GM19238 (cell line): ENCODE measurements around the gene MTF1.

ENCODE experiments used
- DNase-seq: peaks from one replicate; pipeline ENCODE4 v3.0.0; 2011; ENCODE audit warnings: low spot score; ENCODE audit not compliant: insufficient read length

The MTF1 gene

DNA sequence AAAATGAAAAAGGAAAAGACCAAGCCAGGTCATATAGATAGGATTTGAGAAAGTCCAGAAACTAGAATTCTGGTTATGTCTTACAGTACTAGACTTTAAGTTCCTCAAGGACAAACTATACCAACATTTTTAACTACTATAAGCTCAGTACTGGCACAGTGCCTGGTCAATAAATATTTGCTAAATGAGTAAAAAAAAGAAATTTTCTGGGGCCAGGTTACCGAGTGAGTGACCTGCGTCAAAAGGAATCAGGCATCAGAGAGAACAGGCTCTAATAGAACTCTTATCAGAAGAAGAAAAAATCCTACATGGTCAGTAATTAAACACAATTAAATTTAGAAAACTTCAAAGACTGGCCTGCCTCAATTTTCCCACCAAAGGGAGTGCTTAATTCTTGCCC is 27.6 kb downstream of the MTF1 start:
- no peak for DNase-seq

DNA sequence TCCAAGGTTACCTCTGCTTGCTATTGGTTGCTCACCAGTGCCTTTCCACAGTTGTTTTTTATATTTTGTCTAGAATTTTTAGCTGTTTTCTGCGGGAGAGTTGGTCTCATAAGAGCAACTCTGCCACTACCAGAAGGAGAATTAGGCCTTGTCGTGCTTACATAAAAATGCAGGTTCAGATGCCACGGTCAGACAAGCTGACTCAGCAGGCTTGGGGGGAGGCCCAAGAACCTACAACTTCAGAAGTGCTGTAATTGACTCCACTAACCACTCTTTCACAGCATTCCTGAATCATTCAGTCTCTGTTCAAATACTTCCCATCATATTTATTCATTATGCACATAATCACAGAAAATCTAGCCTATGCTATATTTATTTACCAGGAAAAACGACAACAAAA is 28.3 kb downstream of the MTF1 start:
- no peak for DNase-seq

DNA sequence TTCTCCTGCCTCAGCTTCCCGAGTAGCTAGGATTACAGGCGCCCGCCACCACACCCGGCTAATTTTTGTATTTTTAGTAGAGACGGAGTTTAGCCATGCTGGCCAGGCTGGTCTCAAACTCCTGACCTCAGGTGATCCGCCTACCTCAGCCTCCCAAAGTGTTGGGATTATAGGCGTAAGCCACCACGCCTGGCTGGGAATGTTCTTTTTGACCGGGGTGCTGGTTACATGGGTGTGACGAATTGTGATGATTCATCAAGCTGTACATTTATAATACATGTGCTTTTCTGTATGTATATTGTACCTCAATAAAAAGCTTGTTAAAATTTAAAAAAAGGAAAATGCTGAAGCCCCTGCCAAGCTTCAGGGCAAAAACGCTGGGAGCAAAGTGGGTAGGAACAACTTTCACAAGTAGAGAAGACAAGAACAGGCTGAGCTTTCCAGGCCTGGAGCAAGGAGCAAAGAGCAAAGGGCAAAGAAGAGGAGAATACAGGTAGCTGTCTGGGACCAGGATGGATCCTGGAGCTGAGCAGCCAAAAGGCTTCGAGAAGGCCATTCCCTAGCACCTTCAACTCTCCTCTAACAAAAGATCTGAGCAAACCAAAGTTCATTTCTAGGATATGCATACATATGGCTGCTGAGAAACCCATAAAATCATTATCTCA is 30.9 kb downstream of the MTF1 start:
- no peak for DNase-seq

DNA sequence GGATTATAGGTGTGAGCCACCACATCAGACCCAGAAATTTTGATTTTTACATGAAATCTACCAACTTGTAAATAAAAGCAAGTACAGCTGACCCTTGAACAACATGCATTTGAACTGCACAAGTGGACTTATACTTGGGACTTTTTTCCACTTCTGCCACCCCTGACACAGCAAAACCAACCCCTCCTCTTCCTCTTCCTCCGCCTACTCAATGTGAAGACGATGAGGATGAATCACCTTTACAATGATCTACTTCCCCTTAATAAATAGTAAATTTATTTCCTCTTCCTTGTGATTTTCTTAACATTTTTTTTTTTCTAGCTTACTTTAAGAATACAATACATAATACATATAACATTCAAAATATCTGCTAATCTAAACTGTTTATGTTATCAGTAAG is 33.9 kb downstream of the MTF1 start:
- DNase-seq, result no peak

DNA sequence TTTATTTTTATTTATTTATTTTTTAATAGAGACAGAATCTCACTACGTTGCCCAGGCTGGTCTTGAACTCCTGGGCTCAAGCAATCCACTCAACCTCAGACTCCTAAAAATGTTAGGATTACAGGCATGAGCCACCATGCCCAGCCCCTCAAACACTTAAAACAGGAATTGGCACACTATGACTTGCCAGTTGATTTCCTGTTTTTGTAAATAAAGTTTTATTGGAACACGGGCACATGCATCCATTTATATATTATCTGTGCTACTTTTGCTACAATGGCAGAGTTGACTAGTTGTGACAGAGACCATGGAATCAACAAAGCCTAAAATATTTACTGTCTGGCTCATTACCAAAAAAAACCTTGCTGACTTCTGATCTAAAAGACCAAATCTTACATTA is 35.4 kb downstream of the MTF1 start:
- no peak for DNase-seq

DNA sequence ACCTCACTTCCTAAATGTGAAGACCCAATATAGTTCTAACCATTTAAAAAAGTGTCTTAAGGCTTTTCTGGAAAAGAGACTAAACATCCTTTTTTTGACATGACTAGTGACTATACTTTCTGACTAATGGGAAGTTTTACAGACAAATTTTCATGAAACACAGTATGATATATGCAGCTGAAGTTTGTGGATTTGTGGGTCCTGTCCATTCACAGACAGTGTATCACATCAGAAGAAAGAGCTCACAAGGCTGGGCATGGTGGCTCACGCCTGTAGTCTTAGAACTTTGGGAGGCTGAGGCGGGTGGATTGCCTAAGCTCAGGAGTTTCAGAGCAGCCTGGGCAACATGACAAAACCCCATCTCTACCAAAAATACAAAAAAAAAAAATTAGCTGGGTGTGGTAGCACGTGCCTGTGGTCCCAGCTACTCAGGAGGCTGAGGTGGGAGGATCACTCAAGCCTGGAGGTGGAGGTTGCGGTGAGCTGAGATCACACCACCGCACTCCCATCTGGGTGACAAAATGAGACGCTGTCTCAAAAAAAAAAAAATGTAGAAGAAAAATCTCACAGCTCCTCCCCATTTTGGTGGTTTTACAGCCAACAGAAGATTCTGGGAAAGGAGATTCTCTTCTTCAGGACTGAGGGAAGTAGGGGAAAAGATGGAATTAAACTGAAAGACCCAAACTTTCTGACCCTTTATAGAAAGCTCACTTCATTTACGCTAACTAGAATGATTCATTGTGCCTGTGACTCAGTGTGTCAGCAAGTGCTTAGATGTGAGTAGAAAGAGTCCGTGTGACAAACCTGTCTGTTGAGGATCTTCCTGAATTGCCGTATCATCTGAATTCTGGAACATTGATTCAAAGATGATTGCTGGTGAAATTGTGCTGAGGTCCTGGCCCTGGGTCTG is 36.2 kb downstream of the MTF1 start:
- no peak for DNase-seq

DNA sequence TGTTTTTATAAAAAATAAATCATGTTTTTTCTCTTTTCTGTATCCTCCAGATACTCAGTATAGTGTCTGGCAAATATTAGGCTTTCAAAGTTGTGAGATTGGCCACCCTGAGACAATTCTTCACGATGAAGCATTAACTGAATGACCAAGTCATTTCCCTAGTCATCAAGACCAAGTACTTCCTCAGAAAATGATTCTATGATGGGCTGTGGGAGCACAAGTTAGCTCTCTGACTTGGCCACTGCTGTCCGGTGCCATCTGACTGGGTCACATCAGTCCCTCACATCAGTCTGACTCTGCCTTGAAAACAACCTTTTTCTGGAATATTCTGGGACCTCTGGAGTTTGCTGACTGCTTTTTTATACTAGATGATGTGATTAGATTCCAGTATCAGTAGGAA is 37.9 kb downstream of the MTF1 start:
- DNase-seq, result no peak

DNA sequence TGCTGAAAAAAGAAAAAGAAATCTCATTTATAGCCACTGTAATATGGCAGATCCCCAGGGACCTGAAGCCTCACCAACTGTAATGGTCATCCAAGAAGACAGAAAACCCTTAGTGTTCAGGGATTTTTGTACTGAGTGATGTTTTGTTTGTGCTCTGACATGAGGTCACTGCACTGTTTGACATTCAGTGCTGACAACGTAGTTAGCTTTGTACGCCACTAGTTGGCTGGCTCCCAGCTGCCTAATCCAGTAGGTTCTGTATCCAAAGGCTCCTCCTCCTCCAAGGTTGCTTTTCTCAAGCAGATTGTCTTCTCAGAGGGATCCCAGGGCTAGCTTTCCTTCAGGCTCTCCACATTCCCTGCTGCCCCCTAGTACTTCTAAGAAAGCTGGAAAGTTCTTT is 41.9 kb downstream of the MTF1 start:
- DNase-seq, result no peak

DNA sequence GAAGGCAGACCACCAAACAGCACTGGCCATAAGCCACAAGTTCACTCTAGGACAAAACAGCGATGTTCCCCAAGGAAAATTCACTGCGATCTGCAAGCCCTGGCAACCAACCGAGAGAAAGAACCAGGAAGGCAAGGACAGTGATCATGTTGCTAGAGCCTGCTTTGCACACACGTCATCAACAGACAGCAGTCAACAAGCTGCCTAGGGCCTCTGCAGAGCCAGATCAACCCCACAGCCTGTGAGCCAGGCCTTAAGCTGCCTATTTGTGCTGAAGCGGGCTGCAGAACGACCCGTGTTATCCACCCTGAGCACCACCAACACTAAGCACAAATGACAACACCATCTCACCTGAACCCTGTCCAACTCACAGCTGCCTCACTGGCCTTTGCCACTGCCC is 45.1 kb downstream of the MTF1 start:
- DNase-seq, result no peak

DNA sequence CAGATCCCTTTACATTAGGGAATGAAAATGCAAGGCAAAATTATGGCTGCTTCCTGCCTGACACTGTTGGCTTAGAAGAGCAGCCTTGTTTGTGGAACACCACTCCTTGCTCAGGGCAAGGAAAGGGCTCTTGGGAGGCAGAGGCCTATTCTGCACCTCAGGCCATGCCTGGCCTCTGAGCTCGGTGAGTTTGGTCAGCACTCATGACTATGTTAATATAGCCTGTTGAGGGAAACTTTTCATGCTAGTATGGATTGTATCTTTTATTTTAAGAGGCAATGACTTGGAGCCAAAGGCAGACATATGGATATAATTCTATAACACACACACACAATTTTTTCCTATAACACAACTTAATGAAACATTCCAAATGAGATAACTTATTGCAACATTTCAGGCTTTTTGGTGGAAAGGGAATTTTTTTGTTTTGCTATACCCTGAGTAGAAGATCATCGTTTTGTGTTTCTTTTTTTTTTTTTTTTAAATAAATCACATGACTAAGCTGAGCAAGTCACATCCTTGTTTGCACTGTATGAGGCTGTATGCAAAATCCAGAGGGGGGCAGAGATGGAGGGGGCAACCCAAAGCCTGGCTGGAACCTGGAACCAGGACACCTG is 45.8 kb downstream of the MTF1 start:
- no peak for DNase-seq

DNA sequence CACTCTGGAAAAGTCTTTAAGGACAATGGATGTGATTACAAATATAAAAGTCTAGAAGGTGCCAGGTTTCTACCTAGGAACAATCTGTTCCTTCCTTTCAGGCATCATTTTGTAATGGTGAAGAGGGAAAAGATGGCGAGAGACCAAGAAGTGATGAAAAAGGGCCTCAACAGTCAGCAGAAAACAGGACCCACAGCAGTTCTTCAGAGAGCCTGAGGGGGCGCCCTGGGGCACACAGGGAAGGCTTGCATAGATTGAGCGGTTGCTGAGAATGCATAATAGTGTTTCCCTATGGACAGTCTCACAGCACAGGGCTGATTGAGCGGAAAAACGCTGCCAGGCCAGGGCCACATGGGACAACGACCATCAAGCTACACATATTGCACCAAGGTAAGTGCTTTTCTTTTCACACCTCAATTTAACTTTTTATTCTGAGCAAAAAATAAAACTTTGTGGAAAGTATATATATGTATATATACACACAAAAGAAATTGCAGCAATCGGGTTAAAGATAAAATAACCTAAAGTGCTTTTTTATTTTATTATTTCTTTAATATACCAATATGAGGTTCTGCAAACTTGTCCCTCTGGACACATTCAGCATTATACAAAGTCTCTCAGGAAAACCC is 48.3 kb downstream of the MTF1 start:
- peak; percentile 51 for DNase-seq

DNA sequence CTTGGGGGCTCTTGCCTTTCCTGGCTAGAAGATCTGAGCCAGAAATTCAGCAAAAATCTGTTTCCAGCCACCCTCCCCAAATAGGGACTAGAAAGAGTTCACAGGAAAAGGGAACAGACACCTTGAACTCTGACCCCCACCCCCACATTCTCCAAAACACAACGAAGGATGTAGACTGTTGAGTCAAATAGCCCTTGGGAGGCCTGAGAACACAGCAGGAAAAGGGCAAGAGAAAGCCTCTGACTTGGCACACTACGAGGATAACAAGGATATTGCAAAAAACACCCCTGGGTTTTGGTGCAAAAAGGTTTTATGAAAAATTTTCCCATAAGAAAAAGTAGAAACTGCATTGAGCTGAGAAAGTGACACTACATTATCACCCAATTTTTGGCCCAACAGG is 49.5 kb downstream of the MTF1 start:
- no peak for DNase-seq

DNA sequence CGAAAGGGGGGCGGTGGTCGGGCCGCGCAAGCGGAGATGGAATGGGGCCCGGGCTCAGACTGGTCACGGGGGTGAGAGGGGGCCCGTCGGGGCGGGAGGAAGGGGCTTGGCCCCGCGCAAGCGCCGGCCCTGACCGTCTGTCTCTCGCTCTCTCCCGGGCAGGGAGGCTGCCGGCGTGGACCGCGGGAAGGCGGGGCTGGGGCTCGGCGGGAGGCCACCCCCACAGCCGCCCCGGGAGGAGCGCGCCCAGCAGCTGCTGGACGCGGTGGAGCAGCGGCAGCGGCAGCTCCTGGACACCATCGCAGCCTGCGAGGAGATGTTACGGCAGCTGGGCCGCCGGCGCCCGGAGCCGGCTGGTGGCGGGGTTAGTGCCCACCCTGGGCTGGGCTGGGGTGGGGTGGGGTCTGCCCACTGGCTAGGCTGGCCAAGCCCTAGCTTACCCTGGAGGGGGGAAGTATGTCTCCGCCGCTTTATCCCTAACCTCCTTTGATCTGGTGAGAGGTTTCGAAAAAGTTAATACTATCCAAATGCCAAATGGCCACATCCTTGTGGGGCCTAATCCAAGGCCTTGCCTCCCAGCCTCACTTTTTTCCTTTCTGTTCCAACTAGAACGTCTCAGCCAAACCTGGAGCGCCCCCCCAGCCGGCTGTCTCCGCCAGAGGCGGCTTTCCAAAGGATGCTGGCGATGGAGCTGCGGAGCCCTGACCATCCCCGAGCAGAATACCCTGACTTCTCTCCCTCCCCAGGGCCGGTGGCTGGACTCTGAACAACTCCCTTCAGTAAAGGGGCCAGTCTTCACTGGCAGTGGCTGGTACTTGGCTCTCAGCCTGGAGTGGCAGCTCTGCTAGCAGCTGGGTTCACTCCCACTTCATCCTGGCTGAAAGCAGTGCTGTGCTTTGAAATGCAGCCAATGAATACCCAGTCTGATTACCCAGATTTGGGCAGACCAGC is 50.7 kb downstream of the MTF1 start:
- peak; percentile 65 for DNase-seq

DNA sequence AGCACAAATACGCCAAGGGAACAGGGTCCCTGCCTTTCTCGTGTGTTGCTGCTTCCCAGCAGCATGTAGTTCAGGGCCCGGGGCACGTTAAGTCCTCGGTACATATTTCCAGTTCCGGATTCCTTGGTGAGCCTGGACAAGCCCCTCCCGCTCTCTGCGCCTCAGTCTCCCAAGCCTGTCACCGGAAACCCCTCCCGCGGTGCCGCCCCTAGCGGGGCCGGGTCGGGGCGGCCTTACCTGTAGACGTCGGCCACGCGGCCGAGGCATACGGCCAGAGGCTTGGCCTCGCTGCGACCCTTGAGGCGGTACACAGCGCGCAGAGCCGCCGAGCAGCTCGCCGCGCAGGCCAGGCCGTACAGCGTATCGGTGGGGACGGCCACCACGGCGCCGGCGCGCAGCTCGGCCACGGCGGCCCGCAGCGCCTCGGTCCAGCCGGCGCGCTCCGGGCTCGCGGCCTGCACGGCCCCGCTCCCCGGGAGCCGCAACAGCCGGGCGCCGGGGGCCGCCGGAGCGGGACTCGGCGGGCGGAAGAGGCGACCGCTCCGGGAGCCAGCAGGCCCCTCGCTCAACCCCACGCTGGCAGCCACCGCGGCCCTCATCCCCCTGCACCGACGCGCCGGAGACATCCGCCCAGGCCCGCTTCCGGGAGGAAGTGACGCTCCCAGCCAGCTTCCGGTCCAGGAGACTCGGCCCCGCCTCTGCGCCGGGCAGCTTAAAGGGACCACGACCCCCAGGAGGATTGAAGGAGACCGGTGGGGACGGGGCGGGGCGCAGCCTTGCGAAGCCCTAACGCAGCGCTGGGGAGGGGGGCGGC is 51.6 kb downstream of the MTF1 start, which contains the start of the genes C1orf122 and YRDC:
Gene C1orf122, plus strand, starts transcription at position 236 of the 814 bp plus-strand sequence. CDS start 615 bp downstream, outside the sequence.
Gene YRDC, minus strand, starts transcription at position 654 of the 814 bp plus-strand sequence. Its CDS starts 28 bp downstream, at position 626.
- DNase-seq, result peak; percentile 100

DNA sequence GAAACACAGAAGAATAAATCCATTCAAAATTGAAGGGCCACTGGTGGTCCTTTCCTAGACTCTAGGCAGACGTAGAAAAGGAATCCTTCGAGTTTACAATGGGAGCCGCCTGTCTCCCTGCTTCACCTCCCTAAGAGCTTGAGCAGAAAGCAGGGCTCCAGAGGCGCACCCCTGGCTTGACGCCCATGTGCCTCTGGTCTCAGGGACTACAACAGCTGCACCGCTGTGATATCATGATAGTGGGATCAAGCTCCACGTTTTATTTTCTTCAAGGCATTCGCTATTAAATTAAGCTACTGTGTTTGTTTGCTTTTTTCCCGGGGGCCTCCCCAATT is 52.2 kb downstream of the MTF1 start:
- no peak for DNase-seq

DNA sequence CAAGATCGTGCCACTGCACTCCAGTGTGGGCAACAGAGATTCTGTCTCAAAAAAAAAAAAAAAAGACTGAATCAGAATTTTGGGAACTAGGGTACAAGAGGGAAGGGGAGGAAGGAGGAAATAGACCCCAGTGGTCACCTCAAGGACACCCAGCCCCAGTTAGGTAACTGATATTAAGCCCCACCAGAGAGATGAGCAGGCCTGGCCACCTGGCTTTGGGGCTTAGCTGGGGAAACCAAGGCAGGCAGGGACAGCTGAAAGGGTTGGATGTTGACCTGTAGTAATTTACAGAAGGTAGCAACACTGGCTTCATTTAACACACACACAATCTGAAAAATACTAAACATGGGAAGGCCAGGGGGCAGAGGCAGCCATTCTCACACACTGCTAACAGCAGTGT is 57.0 kb downstream of the MTF1 start:
- no peak for DNase-seq

DNA sequence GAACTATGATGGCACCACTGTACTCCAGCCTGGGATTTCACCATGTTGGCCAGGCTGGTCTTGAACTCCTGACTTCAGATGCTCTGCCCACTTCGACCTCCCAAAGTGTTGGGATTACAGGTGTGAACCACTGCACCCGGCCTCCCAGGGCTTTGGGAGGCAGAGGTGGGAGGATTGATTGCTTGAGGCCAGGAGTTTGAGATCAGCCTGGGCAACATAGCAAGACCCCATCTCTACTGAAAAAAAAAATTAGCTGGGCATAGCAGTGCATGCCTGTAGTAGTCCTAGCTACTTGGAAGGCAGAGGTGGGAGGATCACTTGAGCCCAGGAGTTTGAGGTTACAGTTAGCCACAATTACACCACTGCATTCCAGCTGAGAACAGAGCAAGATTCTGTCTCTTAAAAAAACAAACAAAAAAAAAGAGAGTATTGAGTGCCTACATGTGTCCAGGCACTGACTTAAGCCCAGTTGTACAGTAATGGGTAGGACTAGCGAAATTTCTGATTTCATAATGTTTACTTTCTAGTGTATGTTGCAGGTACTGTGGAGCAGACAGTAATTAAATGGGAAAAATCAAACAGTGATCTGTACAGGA is 61.5 kb downstream of the MTF1 start:
- no peak for DNase-seq

DNA sequence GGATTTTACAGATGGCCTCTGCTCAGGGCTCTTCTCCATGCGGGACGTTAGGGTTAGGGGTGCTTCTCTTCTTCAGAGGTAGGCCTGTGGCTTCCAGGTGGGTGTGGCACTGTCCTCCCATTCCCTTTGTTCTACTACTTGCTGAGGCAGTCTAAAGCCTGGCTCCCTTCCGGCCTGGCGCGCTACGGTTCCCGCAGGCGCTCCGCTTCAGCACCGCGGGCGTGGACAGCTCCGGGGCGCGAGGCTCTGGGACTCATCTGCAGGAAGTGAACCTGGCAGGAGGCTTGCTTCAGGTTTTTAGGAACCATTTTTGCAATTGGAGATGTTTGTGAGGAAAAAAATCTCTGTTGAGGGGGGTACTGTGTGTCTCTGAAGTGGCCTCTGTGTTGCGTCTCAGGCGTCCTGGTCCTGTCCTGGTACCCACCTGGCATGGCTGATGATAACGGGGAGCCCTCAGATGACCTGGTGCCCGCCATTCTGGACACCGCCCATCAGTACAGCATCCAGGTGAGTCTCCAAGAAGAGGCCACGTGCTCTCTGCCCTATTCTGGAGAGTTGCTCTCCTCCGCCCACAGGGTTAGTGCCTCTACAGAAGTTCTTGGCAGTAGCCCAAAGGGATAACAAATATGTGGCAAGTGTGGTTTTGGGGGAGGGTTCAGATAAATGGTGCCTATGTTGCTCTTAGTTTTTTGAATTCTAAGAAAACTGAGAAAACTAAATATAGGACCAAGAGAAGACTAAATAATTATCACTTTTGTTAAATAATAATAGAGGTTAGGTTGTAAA is 63.9 kb downstream of the MTF1 start:
- DNase-seq, result peak; percentile 38
